GM23338 (cell line): Measurements from ENCODE around the gene NPAS2. TPM values are rescaled to one million over a fixed set of nuclear protein-coding genes. Genes with fewer than 3 reads are reported as not detected.

Experiments
- ATAC-seq: fragments of 200-7000 bp; cut with Tn5 transposase; 3 replicates; pipeline ENCODE4 v1.9.1; 2020
- DNase-seq: peaks from one replicate; pipeline ENCODE4 v3.0.0-alpha.2; 2015; ENCODE audit warnings: low spot score
- H2AFZ ChIP-seq: fragments of 200-600 bp; sonication (generic); 2 replicates; pipeline ENCODE4 v1.8.0; 2016; ENCODE audit warnings: antibody characterized with exemption, mild to moderate bottlenecking, moderate library complexity
- H3F3A ChIP-seq: fragments of 200-600 bp; sonication (generic); replicated peaks from 2 replicates; pipeline ENCODE4 v1.8.0; 2017; ENCODE audit warnings: antibody characterized with exemption, mixed run types, low read depth
- H3K27ac ChIP-seq: fragments of 200-600 bp; sonication (generic); 2 replicates; pipeline ENCODE4 v1.6.1; 2016; ENCODE audit warnings: low read depth
- H3K27me3 ChIP-seq: fragments of 200-600 bp; sonication (generic); 2 replicates; pipeline ENCODE4 v1.8.0; 2016; ENCODE audit warnings: mild to moderate bottlenecking, mixed run types, moderate library complexity; ENCODE audit not compliant: insufficient read depth
- H3K36me3 ChIP-seq: fragments of 200-600 bp; sonication (generic); 2 replicates; pipeline ENCODE4 v1.8.0; 2016; ENCODE audit warnings: mild to moderate bottlenecking; ENCODE audit not compliant: insufficient read depth
- H3K4me1 ChIP-seq: fragments of 200-600 bp; sonication (generic); 2 replicates; pipeline ENCODE4 v1.8.0; 2016; ENCODE audit warnings: mild to moderate bottlenecking, moderate library complexity; ENCODE audit not compliant: insufficient read depth
- H3K4me2 ChIP-seq: fragments of 200-600 bp; sonication (generic); 2 replicates; pipeline ENCODE4 v1.7.1; 2017; ENCODE audit warnings: mixed run types
- H3K4me3 ChIP-seq: fragments of 200-600 bp; sonication (generic); 2 replicates; pipeline ENCODE4 v1.6.1; 2016; ENCODE audit warnings: mixed run types
- H3K79me2 ChIP-seq: fragments of 200-600 bp; sonication (generic); replicated peaks from 2 replicates; pipeline ENCODE4 v1.8.0; 2017; ENCODE audit warnings: mild to moderate bottlenecking; ENCODE audit not compliant: insufficient read depth
- H3K9me2 ChIP-seq: fragments of 200-600 bp; sonication (generic); 2 replicates; pipeline ENCODE4 v1.8.0; 2017; ENCODE audit not compliant: insufficient read depth
- H4K20me1 ChIP-seq: fragments of 200-600 bp; sonication (generic); replicated peaks from 2 replicates; pipeline ENCODE4 v1.8.0; 2017; ENCODE audit warnings: mild to moderate bottlenecking; ENCODE audit not compliant: insufficient read depth
- H3K27ac Mint-ChIP-seq: 2 replicates; pipeline ENCODE4 v1.8.0; 2020; ENCODE audit warnings: inconsistent platforms, mild to moderate bottlenecking, moderate library complexity, mixed read lengths
- H3K27me3 Mint-ChIP-seq: 3 replicates; pipeline ENCODE4 v1.8.0; 2022; ENCODE audit warnings: low read depth, mild to moderate bottlenecking, moderate library complexity, mixed read lengths, inconsistent platforms; ENCODE audit not compliant: insufficient read depth, poor library complexity
- H3K36me3 Mint-ChIP-seq: 3 replicates; pipeline ENCODE4 v1.8.0; 2021; ENCODE audit warnings: low read depth, mild to moderate bottlenecking, inconsistent platforms, moderate library complexity, mixed read lengths
- H3K4me1 Mint-ChIP-seq: 3 replicates; pipeline ENCODE4 v1.8.0; 2020; ENCODE audit warnings: mild to moderate bottlenecking, inconsistent platforms, mixed read lengths
- H3K4me3 Mint-ChIP-seq: 3 replicates; pipeline ENCODE4 v1.8.0; 2021; ENCODE audit warnings: moderate library complexity, mild to moderate bottlenecking, inconsistent platforms, mixed read lengths
- H3K9me3 Mint-ChIP-seq: 3 replicates; pipeline ENCODE4 v1.8.0; 2020; ENCODE audit warnings: moderate library complexity, mild to moderate bottlenecking, inconsistent platforms, mixed read lengths
- CREB1 ChIP-seq: fragments of 250-450 bp; sonication (Bioruptor Pico); IDR thresholded peaks from 2 replicates; pipeline ENCODE4 v1.5.0; 2020; ENCODE audit warnings: low read depth, mild to moderate bottlenecking, moderate library complexity
- EZH2 ChIP-seq: fragments of 200-600 bp; sonication (generic); IDR thresholded peaks from one replicate; pipeline ENCODE4 v1.8.0; 2017; ENCODE audit warnings: antibody characterized with exemption, mild to moderate bottlenecking, low read depth; ENCODE audit not compliant: unreplicated experiment
- EZH2phosphoT487 ChIP-seq: fragments of 200-600 bp; sonication (generic); IDR thresholded peaks from one replicate; pipeline ENCODE4 v1.8.1; 2018; ENCODE audit warnings: antibody characterized with exemption; ENCODE audit not compliant: unreplicated experiment
- JUNB ChIP-seq: IDR thresholded peaks from one replicate; pipeline ENCODE4 v1.6.1; 2016; ENCODE audit warnings: antibody characterized with exemption; ENCODE audit not compliant: unreplicated experiment
- NANOG ChIP-seq: IDR thresholded peaks from 2 replicates; pipeline ENCODE4 v1.6.1; 2016; ENCODE audit warnings: antibody characterized with exemption, borderline replicate concordance
- POLR2AphosphoS5 ChIP-seq: IDR thresholded peaks from 2 replicates; pipeline ENCODE4 v1.6.1; 2016; ENCODE audit warnings: antibody characterized with exemption, low read depth
- STAT1 ChIP-seq: IDR thresholded peaks from one replicate; pipeline ENCODE4 v1.6.1; 2016; ENCODE audit warnings: antibody characterized with exemption; ENCODE audit not compliant: unreplicated experiment
- ZNF114 ChIP-seq: fragments of 250-450 bp; sonication (Bioruptor Pico); IDR thresholded peaks from 2 replicates; pipeline ENCODE4 v1.5.0; 2020; ENCODE audit warnings: mild to moderate bottlenecking, moderate library complexity
- ZNF331 ChIP-seq: fragments of 250-450 bp; sonication (Bioruptor Pico); IDR thresholded peaks from 2 replicates; pipeline ENCODE4 v1.5.0; 2020; ENCODE audit warnings: low read depth, mild to moderate bottlenecking, moderate library complexity
- polyA plus RNA-seq: library from polyadenylated mRNA; unstranded; fragments of >200 nt; fragmentation: Nextera tagmentation; extraction: Ambion mirVana; gene quantifications from 2 replicates; pipeline ENCODE4 v1.2.1, GENCODE V29; 2016
- total RNA-seq: library from RNA; depleted of rRNA; stranded (reverse); fragments of >200 nt; shearing (Covaris generic); gene quantifications from 2 replicates; pipeline ENCODE4 v1.2.3, GENCODE V29; 2014
- TF ChIP-seq, protein P1 (sequence below): fragments of 250-450 bp; sonication (Bioruptor Pico); IDR thresholded peaks from 2 replicates; pipeline ENCODE4 v1.5.0; 2020; ENCODE audit warnings: mild to moderate bottlenecking, moderate library complexity
- TF ChIP-seq, protein P2 (sequence below): IDR thresholded peaks from one replicate; pipeline ENCODE4 v1.6.1; 2018; ENCODE audit warnings: antibody characterized with exemption; ENCODE audit not compliant: unreplicated experiment
- TF ChIP-seq, protein P3 (sequence below), 2 experiments: fragments of 200-600 bp in 1 of 2; sonication (generic) in 1 of 2; conservative IDR thresholded peaks; 2 replicates each; pipeline versions ENCODE4 v1.5.1 to v1.6.1; 2016 to 2017; ENCODE audit warnings: antibody characterized with exemption in 2 of 2, low read depth in 2 of 2, mild to moderate bottlenecking in 2 of 2, moderate library complexity in 1 of 2
- TF ChIP-seq, protein P4 (sequence below): IDR thresholded peaks from 2 replicates; pipeline ENCODE4 v1.6.1; 2016; ENCODE audit warnings: antibody characterized with exemption

The NPAS2 gene
- total and polyA plus RNA-seq, 2 experiments from 2014 or later, result 0.56 to 1.1 TPM

DNA sequence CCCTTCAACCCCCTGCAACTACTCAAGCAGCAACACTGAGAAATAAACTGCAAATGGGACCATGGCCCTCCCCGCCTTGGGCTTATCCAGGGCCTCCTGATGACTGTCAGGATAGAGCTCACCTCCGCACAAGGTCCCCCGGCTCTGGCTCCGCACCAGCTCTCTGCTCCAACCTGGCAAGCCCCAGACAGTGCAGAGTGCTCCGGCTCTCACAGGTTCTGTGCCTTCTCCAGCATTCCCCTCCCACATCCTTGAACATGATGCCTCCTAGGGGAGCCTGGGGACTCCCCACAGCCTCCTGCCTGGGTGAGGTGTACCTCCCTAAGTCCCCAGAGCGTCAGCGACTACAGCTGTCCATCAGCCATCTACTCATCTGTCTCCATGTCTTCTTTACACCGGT is 26.7 kb upstream of the NPAS2 start:
- H3K4me3 ChIP-seq, result no peak overlapping the region
- no peaks in the 10 kb centered on the region for H3K9me3 Mint-ChIP-seq
- H3K9me2 ChIP-seq, result no peaks in the 10 kb centered on the region
- H3F3A ChIP-seq, result no peaks in the 10 kb centered on the region
- no peaks in the 10 kb centered on the region for H4K20me1 ChIP-seq
- H3K4me1 ChIP-seq, result no peaks in the 10 kb centered on the region
- no peak overlapping the region for H3K27ac ChIP-seq
- H3K4me3 Mint-ChIP-seq, result no peak overlapping the region
- no peaks in the 10 kb centered on the region; the same call in 2 of the 3 replicates for H3K36me3 Mint-ChIP-seq
- no peaks in the 10 kb centered on the region for H3K27me3 ChIP-seq
- H3K27me3 Mint-ChIP-seq, result peaks cover 1% of the 10 kb centered on the region
- H3K4me2 ChIP-seq, result no peak overlapping the region
- no peaks in the 10 kb centered on the region for H3K4me1 Mint-ChIP-seq
- H3K27ac Mint-ChIP-seq, result no peak overlapping the region
- no peak for ATAC-seq
- no peak for DNase-seq
- no peaks in the 10 kb centered on the region for H3K79me2 ChIP-seq
- no peak for TF ChIP-seq CREB1 (CRISPR knock-in tag)
- TF ChIP-seq JUNB, result no peak
- no peak for TF ChIP-seq EZH2phosphoT487
- TF ChIP-seq, protein P1, sequence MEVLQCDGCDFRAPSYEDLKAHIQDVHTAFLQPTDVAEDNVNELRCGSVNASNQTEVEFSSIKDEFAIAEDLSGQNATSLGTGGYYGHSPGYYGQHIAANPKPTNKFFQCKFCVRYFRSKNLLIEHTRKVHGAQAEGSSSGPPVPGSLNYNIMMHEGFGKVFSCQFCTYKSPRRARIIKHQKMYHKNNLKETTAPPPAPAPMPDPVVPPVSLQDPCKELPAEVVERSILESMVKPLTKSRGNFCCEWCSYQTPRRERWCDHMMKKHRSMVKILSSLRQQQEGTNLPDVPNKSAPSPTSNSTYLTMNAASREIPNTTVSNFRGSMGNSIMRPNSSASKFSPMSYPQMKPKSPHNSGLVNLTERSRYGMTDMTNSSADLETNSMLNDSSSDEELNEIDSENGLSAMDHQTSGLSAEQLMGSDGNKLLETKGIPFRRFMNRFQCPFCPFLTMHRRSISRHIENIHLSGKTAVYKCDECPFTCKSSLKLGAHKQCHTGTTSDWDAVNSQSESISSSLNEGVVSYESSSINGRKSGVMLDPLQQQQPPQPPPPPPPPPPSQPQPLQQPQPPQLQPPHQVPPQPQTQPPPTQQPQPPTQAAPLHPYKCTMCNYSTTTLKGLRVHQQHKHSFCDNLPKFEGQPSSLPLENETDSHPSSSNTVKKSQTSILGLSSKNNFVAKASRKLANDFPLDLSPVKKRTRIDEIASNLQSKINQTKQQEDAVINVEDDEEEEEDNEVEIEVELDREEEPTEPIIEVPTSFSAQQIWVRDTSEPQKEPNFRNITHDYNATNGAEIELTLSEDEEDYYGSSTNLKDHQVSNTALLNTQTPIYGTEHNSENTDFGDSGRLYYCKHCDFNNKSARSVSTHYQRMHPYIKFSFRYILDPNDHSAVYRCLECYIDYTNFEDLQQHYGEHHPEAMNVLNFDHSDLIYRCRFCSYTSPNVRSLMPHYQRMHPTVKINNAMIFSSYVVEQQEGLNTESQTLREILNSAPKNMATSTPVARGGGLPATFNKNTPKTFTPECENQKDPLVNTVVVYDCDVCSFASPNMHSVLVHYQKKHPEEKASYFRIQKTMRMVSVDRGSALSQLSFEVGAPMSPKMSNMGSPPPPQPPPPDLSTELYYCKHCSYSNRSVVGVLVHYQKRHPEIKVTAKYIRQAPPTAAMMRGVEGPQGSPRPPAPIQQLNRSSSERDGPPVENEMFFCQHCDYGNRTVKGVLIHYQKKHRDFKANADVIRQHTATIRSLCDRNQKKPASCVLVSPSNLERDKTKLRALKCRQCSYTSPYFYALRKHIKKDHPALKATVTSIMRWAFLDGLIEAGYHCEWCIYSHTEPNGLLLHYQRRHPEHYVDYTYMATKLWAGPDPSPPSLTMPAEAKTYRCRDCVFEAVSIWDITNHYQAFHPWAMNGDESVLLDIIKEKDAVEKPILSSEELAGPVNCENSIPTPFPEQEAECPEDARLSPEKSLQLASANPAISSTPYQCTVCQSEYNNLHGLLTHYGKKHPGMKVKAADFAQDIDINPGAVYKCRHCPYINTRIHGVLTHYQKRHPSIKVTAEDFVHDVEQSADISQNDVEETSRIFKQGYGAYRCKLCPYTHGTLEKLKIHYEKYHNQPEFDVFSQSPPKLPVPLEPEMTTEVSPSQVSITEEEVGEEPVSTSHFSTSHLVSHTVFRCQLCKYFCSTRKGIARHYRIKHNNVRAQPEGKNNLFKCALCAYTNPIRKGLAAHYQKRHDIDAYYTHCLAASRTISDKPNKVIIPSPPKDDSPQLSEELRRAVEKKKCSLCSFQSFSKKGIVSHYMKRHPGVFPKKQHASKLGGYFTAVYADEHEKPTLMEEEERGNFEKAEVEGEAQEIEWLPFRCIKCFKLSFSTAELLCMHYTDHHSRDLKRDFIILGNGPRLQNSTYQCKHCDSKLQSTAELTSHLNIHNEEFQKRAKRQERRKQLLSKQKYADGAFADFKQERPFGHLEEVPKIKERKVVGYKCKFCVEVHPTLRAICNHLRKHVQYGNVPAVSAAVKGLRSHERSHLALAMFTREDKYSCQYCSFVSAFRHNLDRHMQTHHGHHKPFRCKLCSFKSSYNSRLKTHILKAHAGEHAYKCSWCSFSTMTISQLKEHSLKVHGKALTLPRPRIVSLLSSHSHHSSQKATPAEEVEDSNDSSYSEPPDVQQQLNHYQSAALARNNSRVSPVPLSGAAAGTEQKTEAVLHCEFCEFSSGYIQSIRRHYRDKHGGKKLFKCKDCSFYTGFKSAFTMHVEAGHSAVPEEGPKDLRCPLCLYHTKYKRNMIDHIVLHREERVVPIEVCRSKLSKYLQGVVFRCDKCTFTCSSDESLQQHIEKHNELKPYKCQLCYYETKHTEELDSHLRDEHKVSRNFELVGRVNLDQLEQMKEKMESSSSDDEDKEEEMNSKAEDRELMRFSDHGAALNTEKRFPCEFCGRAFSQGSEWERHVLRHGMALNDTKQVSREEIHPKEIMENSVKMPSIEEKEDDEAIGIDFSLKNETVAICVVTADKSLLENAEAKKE (CRISPR knock-in tag), result no peak
- no peak for TF ChIP-seq ZNF114
- TF ChIP-seq NANOG, result no peak
- TF ChIP-seq EZH2, result no peak
- TF ChIP-seq, protein P2, sequence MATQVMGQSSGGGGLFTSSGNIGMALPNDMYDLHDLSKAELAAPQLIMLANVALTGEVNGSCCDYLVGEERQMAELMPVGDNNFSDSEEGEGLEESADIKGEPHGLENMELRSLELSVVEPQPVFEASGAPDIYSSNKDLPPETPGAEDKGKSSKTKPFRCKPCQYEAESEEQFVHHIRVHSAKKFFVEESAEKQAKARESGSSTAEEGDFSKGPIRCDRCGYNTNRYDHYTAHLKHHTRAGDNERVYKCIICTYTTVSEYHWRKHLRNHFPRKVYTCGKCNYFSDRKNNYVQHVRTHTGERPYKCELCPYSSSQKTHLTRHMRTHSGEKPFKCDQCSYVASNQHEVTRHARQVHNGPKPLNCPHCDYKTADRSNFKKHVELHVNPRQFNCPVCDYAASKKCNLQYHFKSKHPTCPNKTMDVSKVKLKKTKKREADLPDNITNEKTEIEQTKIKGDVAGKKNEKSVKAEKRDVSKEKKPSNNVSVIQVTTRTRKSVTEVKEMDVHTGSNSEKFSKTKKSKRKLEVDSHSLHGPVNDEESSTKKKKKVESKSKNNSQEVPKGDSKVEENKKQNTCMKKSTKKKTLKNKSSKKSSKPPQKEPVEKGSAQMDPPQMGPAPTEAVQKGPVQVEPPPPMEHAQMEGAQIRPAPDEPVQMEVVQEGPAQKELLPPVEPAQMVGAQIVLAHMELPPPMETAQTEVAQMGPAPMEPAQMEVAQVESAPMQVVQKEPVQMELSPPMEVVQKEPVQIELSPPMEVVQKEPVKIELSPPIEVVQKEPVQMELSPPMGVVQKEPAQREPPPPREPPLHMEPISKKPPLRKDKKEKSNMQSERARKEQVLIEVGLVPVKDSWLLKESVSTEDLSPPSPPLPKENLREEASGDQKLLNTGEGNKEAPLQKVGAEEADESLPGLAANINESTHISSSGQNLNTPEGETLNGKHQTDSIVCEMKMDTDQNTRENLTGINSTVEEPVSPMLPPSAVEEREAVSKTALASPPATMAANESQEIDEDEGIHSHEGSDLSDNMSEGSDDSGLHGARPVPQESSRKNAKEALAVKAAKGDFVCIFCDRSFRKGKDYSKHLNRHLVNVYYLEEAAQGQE, result no peak
- TF ChIP-seq POLR2AphosphoS5, result no peak
- TF ChIP-seq, protein P3, sequence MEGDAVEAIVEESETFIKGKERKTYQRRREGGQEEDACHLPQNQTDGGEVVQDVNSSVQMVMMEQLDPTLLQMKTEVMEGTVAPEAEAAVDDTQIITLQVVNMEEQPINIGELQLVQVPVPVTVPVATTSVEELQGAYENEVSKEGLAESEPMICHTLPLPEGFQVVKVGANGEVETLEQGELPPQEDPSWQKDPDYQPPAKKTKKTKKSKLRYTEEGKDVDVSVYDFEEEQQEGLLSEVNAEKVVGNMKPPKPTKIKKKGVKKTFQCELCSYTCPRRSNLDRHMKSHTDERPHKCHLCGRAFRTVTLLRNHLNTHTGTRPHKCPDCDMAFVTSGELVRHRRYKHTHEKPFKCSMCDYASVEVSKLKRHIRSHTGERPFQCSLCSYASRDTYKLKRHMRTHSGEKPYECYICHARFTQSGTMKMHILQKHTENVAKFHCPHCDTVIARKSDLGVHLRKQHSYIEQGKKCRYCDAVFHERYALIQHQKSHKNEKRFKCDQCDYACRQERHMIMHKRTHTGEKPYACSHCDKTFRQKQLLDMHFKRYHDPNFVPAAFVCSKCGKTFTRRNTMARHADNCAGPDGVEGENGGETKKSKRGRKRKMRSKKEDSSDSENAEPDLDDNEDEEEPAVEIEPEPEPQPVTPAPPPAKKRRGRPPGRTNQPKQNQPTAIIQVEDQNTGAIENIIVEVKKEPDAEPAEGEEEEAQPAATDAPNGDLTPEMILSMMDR (conservative IDR thresholded peaks at IDR 0.05; ENCODE audit: low read depth in 2 of 2), result no peak
- no peak for TF ChIP-seq ZNF331 (CRISPR knock-in tag)
- no peak for TF ChIP-seq STAT1
- TF ChIP-seq, protein P4, sequence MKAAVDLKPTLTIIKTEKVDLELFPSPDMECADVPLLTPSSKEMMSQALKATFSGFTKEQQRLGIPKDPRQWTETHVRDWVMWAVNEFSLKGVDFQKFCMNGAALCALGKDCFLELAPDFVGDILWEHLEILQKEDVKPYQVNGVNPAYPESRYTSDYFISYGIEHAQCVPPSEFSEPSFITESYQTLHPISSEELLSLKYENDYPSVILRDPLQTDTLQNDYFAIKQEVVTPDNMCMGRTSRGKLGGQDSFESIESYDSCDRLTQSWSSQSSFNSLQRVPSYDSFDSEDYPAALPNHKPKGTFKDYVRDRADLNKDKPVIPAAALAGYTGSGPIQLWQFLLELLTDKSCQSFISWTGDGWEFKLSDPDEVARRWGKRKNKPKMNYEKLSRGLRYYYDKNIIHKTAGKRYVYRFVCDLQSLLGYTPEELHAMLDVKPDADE, result no peak
- H2AFZ ChIP-seq, result no peak overlapping the region
- no peaks in the 10 kb centered on the region for H3K36me3 ChIP-seq
